HG02588 (cell line): Measurements from ENCODE around the gene BCL7A.
A peak's percentile ranks its signal among the peaks of the same experiment; 100 is the strongest.

ENCODE experiments used
- ATAC-seq: cut with Tn5 transposase; IDR thresholded peaks from one replicate; pipeline ENCODE4 v1.9.1; 2021; ENCODE audit warnings: mild to moderate bottlenecking, moderate library complexity; ENCODE audit not compliant: unreplicated experiment

The BCL7A gene

GRCh38 chr12:121996945-121997612 is 24.6 kb upstream of the BCL7A start:
- ATAC-seq, result no peak

DNA sequence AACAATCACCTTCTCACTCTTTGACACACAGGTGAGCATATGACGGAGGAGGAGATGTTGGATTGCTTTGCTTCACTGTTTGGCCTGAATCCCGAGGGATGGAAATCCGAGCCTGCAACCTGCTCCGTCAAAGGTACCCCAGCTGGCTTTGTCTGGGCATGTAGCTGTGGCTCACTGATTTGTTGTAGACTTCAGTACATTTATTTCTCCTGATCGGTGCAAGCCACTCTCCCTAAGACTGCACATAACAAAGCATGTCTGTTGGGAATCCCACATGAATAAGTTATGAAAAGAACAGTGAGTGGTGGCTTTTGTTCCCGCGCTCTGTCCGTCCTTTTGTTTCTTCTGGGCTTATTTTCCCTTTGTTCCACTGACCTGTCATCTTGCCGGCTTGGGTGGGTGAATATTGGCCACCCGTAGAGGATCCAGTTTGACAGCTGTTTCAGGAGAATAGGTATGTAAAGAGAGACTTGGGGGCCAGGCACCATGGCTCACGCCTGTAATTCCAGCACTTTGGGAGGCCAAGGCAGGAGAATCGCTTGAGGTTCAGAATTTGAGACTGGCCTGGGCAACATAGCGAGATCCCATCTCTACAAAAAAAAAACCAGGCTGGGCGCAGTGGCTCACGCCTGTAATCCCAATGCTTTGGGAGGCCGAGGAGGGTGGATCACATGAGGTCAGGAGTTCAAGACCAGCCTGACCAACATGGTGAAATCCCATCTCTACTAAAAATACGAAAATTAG is 20.0 kb upstream of the BCL7A start:
- no peak for ATAC-seq

DNA sequence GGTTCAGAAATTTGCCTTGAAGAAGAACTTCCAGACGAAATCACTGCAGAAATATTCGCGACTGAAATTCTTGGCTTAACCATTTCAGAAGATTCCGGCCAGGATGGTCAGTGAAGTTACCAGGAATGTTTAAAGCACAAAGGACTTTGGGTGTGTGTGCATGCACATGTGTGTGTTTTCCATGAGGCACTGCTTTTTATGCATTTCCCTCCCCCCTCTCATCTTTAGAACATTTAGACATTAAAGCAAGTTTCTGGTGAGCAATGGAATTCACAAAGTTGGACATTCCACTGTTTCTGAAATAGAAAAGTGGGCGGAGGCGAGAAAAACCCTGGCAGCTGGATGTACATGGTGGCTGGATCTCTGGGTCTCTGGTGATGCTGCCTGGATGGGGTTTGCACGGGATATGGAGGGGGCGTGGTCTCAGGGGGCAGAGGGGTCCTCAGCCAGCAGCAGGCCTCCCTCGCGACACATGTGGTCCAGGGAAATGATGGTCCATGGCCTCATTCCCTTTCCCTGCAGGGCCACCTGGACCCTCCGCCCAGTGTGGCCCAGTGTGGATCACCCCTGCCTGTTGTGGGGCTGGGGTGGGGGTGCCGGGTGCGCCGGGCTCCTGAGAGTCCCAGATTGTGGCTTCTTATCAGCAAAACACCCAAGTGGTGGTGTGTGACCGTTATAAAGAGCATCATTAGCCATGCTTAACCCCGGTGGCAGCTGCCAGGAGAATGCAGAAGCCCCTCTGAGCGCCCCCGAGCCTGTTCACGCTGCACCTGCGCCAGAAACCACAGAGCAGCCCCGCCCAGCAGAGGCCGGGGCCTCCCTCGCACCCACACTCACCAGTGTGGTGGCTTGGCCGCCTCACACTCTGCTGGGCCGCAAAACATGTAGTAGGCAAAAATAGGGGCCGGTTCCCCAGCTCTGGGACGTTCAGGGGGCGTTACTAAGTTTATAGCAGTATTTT is 17.8 kb upstream of the BCL7A start:
- no peak for ATAC-seq

DNA sequence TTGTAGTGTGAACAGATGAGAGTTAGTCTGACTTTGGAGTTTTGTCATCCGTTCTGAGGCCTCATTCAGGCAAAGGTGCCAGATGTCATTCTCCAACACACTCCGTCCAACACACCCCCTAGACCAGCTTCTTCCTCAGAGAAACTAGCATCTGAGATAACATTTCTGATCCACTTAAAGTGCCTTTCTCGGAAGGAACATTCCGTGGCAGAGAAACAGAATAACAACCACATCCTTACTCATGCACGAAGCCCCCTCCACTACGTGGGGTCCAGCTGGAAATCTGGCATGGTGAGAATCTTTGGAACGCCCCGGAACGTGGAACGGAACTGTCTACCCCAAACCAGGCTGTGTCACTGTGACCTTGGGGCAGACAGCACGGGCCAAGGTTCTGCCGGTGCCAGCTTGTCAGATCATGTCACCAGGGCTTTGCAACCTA is 17.0 kb upstream of the BCL7A start:
- no peak for ATAC-seq

GRCh38 chr12:122005252-122005776 is 16.4 kb upstream of the BCL7A start:
- ATAC-seq, result no peak

DNA sequence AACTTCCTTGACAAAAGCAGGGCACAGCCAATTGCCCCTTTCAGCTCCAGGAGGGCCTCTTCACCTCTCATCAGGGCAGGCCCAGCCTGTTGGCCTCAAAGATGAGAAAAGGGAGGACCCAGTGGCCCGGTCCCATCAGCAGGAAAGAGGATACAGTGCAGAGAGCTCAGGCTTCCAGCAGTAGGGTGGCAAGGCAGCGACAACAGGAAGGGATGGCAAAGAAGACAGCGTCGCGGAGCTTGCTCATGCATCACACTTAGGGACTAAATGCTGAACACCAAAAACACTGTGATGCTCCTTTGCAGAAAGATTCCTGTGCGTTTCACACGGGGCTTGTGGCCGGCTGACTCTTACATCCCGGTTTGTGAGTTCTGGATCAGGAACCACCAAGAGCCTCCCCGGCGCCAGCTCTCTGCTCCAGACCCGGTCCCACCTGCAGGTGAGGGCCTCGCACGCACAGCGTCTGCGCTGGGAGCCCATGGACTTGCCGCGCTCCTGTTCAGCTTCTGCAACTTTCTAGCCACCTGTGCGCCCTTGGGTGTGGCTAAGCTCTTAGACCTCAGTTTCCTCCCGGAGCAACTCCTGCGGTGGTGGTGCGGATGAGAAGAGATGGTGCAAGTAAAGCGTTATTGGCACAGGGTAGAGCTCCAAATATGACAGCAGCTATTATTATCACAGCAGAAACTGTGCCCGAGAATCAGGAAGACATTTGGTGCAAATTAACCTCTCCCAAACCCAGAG is 15.3 kb upstream of the BCL7A start:
- no peak for ATAC-seq

DNA sequence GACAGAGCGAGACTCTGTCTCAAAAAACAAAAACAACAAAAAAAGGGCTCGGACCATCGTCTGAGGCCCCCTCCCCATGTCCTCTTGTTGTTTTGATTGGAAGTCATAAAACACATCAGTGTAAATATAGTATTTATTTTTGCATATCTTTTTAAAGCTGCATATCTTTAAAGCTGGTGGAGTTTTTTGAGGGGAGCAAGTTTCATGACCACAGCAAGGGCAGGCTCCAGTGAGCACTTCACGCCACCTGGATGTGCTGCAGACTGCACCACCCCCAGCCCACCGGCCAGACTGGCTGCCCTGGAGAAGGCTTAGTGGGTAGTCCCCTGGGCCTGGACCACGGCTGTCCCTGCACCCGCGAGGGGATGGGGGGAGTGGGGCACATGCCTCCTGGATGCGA is 11.9 kb upstream of the BCL7A start:
- no peak for ATAC-seq

GRCh38 chr12:122012184-122012583 is 9.5 kb upstream of the BCL7A start:
- ATAC-seq, result no peak

DNA sequence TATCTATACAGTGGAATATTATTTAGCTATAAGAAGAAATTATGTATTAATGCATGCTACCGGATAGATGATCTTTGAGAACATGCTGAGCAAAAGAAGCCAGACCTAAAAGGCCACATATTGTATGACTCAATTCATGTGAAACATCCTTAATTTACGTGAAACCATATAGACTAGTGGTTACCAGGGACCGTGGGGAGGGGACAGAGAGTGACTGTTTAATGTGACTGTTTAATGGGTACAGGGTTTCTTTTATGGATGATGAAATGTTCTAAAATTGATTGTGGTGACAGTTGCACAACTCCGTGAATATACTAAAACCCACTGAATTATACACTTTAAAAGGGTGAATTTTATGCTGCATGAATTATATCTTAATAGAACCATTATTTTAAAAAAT is 8.5 kb upstream of the BCL7A start:
- no peak for ATAC-seq

DNA sequence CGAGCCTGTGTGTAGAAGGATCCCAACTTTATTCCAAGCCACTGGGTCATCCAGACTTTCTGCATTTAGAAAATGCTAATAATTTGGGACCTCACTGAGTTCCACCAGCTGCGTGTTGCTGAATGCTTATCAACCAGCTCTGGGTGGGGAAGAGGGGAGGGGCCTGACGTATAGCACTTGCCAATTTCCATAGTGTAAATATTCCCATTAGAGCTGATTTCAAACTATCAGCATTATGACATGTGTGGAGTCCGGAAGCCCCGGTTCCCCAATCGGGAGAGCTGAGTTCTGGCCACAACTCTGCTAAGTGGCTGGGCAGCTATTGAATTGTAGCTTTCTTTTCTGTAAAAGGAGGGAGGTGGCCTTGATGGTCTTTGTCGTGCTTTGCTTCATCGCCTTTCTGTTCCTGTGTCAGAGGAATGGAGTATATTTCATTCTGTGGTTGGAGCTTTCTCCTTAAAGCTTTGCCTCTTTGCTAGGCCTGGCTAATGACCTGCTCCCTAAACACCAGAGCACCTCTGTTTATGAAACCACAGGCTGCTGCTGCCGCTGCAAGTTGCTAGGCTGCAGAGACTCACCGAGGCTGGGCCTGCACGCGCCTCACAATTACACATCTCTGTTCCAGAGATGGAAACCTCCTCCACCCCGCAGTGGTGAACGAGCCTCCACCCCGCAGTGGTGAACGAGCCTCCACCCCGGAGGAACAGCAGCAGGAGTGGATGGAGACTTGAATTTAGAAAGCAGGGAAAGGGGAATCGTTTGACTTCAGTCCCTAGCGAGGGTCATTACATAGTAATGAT is 7.7 kb upstream of the BCL7A start:
- ATAC-seq, result no peak

DNA sequence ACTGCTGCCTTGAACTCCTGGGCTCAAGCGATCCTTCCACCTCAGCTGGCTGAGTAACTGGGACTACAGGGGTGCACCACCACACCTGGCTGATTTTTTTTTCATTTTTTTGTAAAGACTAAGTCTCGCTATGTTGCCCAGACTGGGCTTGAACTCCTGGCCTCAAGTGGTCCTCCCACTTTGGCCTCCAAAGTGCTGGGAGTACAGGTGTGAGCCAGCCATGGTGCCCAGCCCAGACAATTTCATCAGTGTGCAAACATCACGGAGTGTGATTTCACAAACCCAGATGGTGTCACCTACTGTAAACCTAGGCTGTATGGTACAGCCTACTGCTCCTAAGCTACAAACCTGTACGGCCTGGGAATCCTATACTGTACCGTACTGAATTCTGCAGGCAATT is 6.9 kb upstream of the BCL7A start:
- ATAC-seq, result no peak

DNA sequence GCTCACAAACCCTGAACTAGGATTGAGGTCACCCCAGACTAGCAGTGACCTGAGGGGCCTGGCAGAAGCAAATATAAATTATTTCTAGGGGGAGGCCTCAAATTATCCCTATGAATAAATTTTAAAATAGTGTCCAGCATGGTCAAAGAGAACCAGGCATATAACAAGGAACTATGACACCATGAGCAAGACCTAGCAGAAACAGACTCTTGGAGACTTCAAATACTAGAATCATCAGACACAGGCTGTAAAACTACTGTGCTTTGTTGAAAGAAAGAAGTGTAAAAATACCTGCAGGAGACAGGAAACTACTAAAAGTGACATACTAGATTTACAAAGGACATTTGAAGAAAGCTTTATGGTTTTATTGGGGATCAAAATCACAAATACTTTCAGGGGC is 3.2 kb upstream of the BCL7A start:
- ATAC-seq, result no peak

DNA sequence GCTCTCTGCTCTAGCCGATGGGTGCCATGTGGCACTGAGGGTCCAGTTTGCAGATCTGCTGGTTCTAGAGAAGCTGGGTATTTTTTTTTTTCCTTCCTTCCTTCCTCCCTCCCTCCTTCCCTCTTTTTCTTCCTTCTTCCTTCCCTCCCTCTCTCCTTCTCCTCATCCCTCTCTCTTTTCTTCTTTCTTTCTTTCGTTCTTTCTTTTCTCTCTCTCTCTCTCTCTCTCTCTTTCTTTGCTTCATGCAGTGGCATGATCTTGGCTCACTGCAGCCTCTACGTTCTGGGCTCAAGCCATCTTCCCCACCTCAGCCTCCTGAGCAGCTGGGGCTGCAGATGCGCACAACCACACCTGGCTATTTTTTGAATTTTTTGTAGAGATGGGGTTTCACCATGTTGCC is 2.7 kb upstream of the BCL7A start:
- no peak for ATAC-seq

- ATAC-seq, result no peak
Observed at GRCh38 chr12:122020795-122021192, 890 bp upstream of the BCL7A start.

- ATAC-seq, result no peak
Observed at GRCh38 chr12:122021193-122021821, 377 bp upstream of the BCL7A start.

GRCh38 chr12:122022393-122023338 is 982 bp downstream of the BCL7A start:
- peak; percentile 29 for ATAC-seq

DNA sequence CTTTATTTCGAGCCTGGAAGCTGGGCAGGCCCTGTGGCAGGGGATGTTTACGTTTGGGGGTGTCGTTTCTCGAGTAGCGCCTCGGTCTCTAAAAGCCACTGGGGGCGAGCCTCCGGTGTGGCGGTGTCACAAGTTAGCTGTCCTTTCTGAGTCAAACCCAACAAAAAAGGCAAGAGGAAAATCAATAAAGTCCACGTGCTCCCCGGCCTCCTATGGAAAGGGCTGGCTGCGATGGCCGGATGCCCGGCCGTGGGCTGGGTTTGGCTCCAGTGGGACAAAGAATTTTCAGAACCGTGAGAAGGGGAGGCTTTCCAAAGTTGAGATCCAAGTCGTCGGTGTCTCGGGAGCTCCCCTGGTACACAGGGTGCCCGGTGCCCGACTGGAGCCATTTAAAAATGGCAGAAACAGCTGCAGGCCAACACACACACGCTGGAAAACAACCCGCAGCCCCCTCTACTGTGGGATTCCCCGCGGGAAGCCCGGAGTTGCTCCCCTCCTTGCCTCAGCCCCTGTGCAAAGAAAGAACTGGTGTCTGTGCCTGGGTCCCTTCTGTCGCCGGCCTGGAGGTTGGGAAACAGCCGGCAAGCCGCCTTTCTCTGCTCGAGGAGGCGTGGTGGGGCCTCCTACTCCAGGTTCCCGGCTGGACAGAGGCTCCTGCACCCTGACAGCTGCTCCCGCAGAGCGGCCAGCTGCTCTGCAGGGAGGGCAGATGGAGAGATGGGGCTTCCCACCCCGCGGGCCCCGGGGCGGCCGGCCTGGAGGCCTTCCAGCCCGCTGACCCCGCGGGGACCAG is 1.9 kb downstream of the BCL7A start:
- ATAC-seq, result no peak
